ENCODE measurements around the gene TTC6. TPM values are rescaled to one million over a fixed set of nuclear protein-coding genes. Genes with fewer than 3 reads are reported as not detected.

Gene TTC6
- total RNA-seq, 2 experiments from 2014 or later: not detected

Other genes with a start within 250 kb of the TTC6 start
- gene FOXA1, start 380 bp upstream of the TTC6 start, total RNA-seq: not detected